GM12878 (cell line): Measurements from ENCODE around the gene SYNJ2.

Experiments
- ATF3 ChIP-seq: IDR thresholded peaks from 2 replicates; pipeline ENCODE4 v1.6.1; 2011; ENCODE audit warnings: low read depth, mild to moderate bottlenecking, low read length, moderate library complexity, borderline replicate concordance; ENCODE audit errors: extremely low read depth
- CHD1 ChIP-seq: IDR thresholded peaks from 2 replicates; pipeline ENCODE4 v1.6.1; 2012; ENCODE audit warnings: low read depth, low read length, improper control_type of control experiment
- CHD2 ChIP-seq: IDR thresholded peaks from 2 replicates; pipeline ENCODE4 v1.6.1; 2011; ENCODE audit warnings: low read depth, low read length, improper control_type of control experiment, borderline replicate concordance
- ETV6 ChIP-seq, 2 experiments: fragments of 450-650 bp in 1 of 2; IDR thresholded peaks in 1 of 2; conservative IDR thresholded peaks in 1 of 2; 2 replicates each; pipeline ENCODE4 v1.6.1; 2014; ENCODE audit warnings: antibody characterized with exemption in 1 of 2, borderline replicate concordance in 1 of 2, low read depth in 1 of 2, mild to moderate bottlenecking in 1 of 2, moderate library complexity in 1 of 2
- GABPA ChIP-seq: IDR thresholded peaks from 2 replicates; pipeline ENCODE4 v1.6.1; 2014; ENCODE audit warnings: antibody characterized with exemption, low read depth, mild to moderate bottlenecking, inconsistent platforms
- HDAC6 ChIP-seq: fragments of 200-600 bp; sonication (generic); IDR thresholded peaks from one replicate; pipeline ENCODE4 v1.8.0; 2017; ENCODE audit warnings: antibody characterized with exemption; ENCODE audit not compliant: unreplicated experiment
- NFIC ChIP-seq: IDR thresholded peaks from 2 replicates; pipeline ENCODE4 v1.6.1; 2012; ENCODE audit warnings: low read depth, mild to moderate bottlenecking, inconsistent platforms, low read length, moderate library complexity
- POLR2A ChIP-seq: IDR thresholded peaks from 2 replicates; pipeline ENCODE4 v1.6.1; 2011; ENCODE audit warnings: low read depth, mild to moderate bottlenecking, low read length
- RCOR1 ChIP-seq: conservative IDR thresholded peaks from 2 replicates; pipeline ENCODE4 v1.6.1; 2012; ENCODE audit warnings: low read depth, low read length, improper control_type of control experiment
- TARDBP ChIP-seq: IDR thresholded peaks from 2 replicates; pipeline ENCODE4 v1.6.1; 2016; ENCODE audit warnings: borderline replicate concordance
- TCF12 ChIP-seq: IDR thresholded peaks from 2 replicates; pipeline ENCODE4 v1.6.1; 2011; ENCODE audit warnings: low read depth, mild to moderate bottlenecking, low read length
- ZBTB33 ChIP-seq: fragments of 450-650 bp; IDR thresholded peaks from 2 replicates; pipeline ENCODE4 v1.6.1; 2017; ENCODE audit warnings: mild to moderate bottlenecking
- ZZZ3 ChIP-seq: IDR thresholded peaks from 2 replicates; pipeline ENCODE4 v1.6.1; 2011; ENCODE audit warnings: low read depth; ENCODE audit not compliant: control insufficient read depth, insufficient read length
- TF ChIP-seq, protein P1 (sequence below), 3 experiments: IDR thresholded peaks in 2 of 3; conservative IDR thresholded peaks in 1 of 3; 2 replicates each; pipeline ENCODE4 v1.5.1; 2011; ENCODE audit warnings: low read depth in 3 of 3, low read length in 3 of 3, mild to moderate bottlenecking in 3 of 3, control low read depth in 2 of 3, moderate library complexity in 2 of 3, inconsistent platforms in 1 of 3, mixed read lengths in 1 of 3; ENCODE audit not compliant: control insufficient read depth in 2 of 3, insufficient read depth in 1 of 3; ENCODE audit errors: extremely low read depth in 1 of 3

GRCh38 chr6:158110986-158111385 is 129.3 kb downstream of the SYNJ2 start:
- TF ChIP-seq ZZZ3 (no peak), ATF3 (no peak), NFIC (no peak), RCOR1 (no peak), POLR2A (no peak), HDAC6 (no peak), ETV6 (conservative IDR thresholded peaks at IDR 0.05 in 1 of 2, IDR thresholded peaks at IDR 0.05 in 1 of 2; ENCODE audit: borderline replicate concordance in 1 of 2, low read depth in 1 of 2) (no peak), CHD1 (no peak), GABPA (no peak), ZBTB33 (no peak), CHD2 (no peak), TCF12 (no peak), TARDBP (no peak)
- TF ChIP-seq, protein P1, sequence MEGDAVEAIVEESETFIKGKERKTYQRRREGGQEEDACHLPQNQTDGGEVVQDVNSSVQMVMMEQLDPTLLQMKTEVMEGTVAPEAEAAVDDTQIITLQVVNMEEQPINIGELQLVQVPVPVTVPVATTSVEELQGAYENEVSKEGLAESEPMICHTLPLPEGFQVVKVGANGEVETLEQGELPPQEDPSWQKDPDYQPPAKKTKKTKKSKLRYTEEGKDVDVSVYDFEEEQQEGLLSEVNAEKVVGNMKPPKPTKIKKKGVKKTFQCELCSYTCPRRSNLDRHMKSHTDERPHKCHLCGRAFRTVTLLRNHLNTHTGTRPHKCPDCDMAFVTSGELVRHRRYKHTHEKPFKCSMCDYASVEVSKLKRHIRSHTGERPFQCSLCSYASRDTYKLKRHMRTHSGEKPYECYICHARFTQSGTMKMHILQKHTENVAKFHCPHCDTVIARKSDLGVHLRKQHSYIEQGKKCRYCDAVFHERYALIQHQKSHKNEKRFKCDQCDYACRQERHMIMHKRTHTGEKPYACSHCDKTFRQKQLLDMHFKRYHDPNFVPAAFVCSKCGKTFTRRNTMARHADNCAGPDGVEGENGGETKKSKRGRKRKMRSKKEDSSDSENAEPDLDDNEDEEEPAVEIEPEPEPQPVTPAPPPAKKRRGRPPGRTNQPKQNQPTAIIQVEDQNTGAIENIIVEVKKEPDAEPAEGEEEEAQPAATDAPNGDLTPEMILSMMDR (IDR thresholded peaks at IDR 0.05 in 2 of 3, conservative IDR thresholded peaks at IDR 0.05 in 1 of 3; ENCODE audit: control insufficient read depth in 2 of 3, extremely low read depth in 1 of 3, insufficient read depth in 1 of 3, low read depth in 3 of 3, low read length in 3 of 3): no peak
